BLaER1 (cell line): ENCODE data around the gene KCNK4.

Experiments used
- H3K27ac ChIP-seq: shearing (Covaris generic); formaldehyde crosslinking; 2 replicates; pipeline ENCODE4 v1.8.1; 2022
- H3K27me3 ChIP-seq: shearing (Covaris generic); formaldehyde crosslinking; 2 replicates; pipeline ENCODE4 v1.8.1; 2022
- H3K36me3 ChIP-seq: shearing (Covaris generic); formaldehyde crosslinking; 2 replicates; pipeline ENCODE4 v1.8.1; 2022
- H3K4me1 ChIP-seq: shearing (Covaris generic); formaldehyde crosslinking; 2 replicates; pipeline ENCODE4 v1.8.1; 2022
- H3K4me2 ChIP-seq: shearing (Covaris generic); formaldehyde crosslinking; 2 replicates; pipeline ENCODE4 v1.8.1; 2022
- H3K4me3 ChIP-seq: shearing (Covaris generic); formaldehyde crosslinking; 2 replicates; pipeline ENCODE4 v1.8.1; 2022
- H3K9ac ChIP-seq: shearing (Covaris generic); formaldehyde crosslinking; 2 replicates; pipeline ENCODE4 v1.8.1; 2022
- H3K9me3 ChIP-seq: shearing (Covaris generic); formaldehyde crosslinking; 2 replicates; pipeline ENCODE4 v1.8.1; 2022
- H4K20me1 ChIP-seq: shearing (Covaris generic); formaldehyde crosslinking; 2 replicates; pipeline ENCODE4 v1.8.1; 2022
- Cebpa-rat ChIP-seq: shearing (Covaris generic); IDR thresholded peaks from 2 replicates; pipeline ENCODE4 v1.8.1; 2022

Gene KCNK4

GRCh38 chr11:64347193-64347867 lies 56.2 kb downstream of the KCNK4 start:
- no peaks in the 10 kb centered on the region for H3K9me3 ChIP-seq
- no peak overlapping the region for H3K4me2 ChIP-seq
- H4K20me1 ChIP-seq, result peaks cover 15% of the 10 kb centered on the region; the same call in 1 of the 2 replicates
- H3K4me3 ChIP-seq, result no peak overlapping the region
- no peak overlapping the region for H3K9ac ChIP-seq
- H3K27ac ChIP-seq, result no peak overlapping the region
- peaks cover 26% of the 10 kb centered on the region; the same call in 1 of the 2 replicates for H3K36me3 ChIP-seq
- peaks cover 83% of the 10 kb centered on the region for H3K4me1 ChIP-seq
- TF ChIP-seq Cebpa-rat, result no peak
- no peaks in the 10 kb centered on the region for H3K27me3 ChIP-seq

- TF ChIP-seq Cebpa-rat, result no peak
- H3K27me3 ChIP-seq, result no peaks in the 10 kb centered on the region
- H3K36me3 ChIP-seq, result peaks cover 22% of the 10 kb centered on the region; the same call in 1 of the 2 replicates
- H3K4me3 ChIP-seq, result no peak overlapping the region
- peaks cover 22% of the 10 kb centered on the region; the same call in 1 of the 2 replicates for H4K20me1 ChIP-seq
- peak overlapping the region; percentile 98 for H3K4me2 ChIP-seq
- H3K4me1 ChIP-seq, result peaks cover 86% of the 10 kb centered on the region
- peak overlapping the region; percentile 6; the same call in 1 of the 2 replicates for H3K9ac ChIP-seq
- no peak overlapping the region for H3K27ac ChIP-seq
- H3K9me3 ChIP-seq, result no peaks in the 10 kb centered on the region
Measured at GRCh38 chr11:64348383-64349024, 57.4 kb downstream of the KCNK4 start.

GRCh38 chr11:64349025-64349387 lies 57.9 kb downstream of the KCNK4 start:
- Histone ChIP-seq H3K9ac (peak overlapping the region; percentile 6; the same call in 1 of the 2 replicates), H3K4me2 (peak overlapping the region; percentile 98), H4K20me1 (peaks cover 22% of the 10 kb centered on the region; the same call in 1 of the 2 replicates), H3K4me1 (peaks cover 89% of the 10 kb centered on the region), H3K36me3 (peaks cover 18% of the 10 kb centered on the region; the same call in 1 of the 2 replicates), H3K4me3 (no peak overlapping the region), H3K27ac (no peak overlapping the region), H3K27me3 (no peaks in the 10 kb centered on the region), H3K9me3 (no peaks in the 10 kb centered on the region)
- no peak for TF ChIP-seq Cebpa-rat

- H4K20me1 ChIP-seq, result peaks cover 22% of the 10 kb centered on the region; the same call in 1 of the 2 replicates
- H3K27ac ChIP-seq, result no peak overlapping the region
- H3K36me3 ChIP-seq, result peaks cover 14% of the 10 kb centered on the region; the same call in 1 of the 2 replicates
- peak overlapping the region; percentile 98 for H3K4me2 ChIP-seq
- no peak overlapping the region for H3K9ac ChIP-seq
- no peak for TF ChIP-seq Cebpa-rat
- H3K4me1 ChIP-seq, result peaks cover 89% of the 10 kb centered on the region
- H3K9me3 ChIP-seq, result no peaks in the 10 kb centered on the region
- no peaks in the 10 kb centered on the region for H3K27me3 ChIP-seq
- H3K4me3 ChIP-seq, result no peak overlapping the region
Measured at GRCh38 chr11:64349404-64349803, 58.3 kb downstream of the KCNK4 start.
